ENCODE measurements around the gene ABHD17A. TPM values are rescaled to one million over a fixed set of nuclear protein-coding genes. Genes with fewer than 3 reads are reported as not detected.

Gene ABHD17A
- total and polyA plus RNA-seq, 9 of the 15 experiments (the other 6 are each of a cell fraction or from before 2014, with no cell fraction given): 0.04 to 135 (median 21.8) TPM; not detected in 1

- TF ChIP-seq ZNF431 (CRISPR knock-in tag; IDR thresholded peaks at IDR 0.05) (no peak), ZNF239 (CRISPR knock-in tag; IDR thresholded peaks at IDR 0.05) (no peak), ZBTB2 (IDR thresholded peaks at IDR 0.05) (no peak), TEAD1 (CRISPR knock-in tag; IDR thresholded peaks at IDR 0.05) (no peak), HNRNPUL1 (IDR thresholded peaks at IDR 0.05; ENCODE audit: low read length) (no peak), POLR2A (conservative IDR thresholded peaks at IDR 0.05) (peak; percentile 58; the same call in 1 of the 2 replicates), CHCHD3 (CRISPR knock-in tag; IDR thresholded peaks at IDR 0.05) (no peak), RBBP5 (IDR thresholded peaks at IDR 0.05; ENCODE audit: borderline replicate concordance, insufficient read depth, low read length, poor library complexity, severe bottlenecking) (peak; percentile 39), ZNF395 (CRISPR knock-in tag; IDR thresholded peaks at IDR 0.05) (peak; percentile 80; the same call in 1 of the 2 replicates), ZNF644 (tag; IDR thresholded peaks at IDR 0.05; ENCODE audit: low read depth) (no peak), ZNF780A (CRISPR knock-in tag; IDR thresholded peaks at IDR 0.05) (no peak), HIVEP1 (CRISPR knock-in tag; IDR thresholded peaks at IDR 0.05) (no peak), STAT6 (CRISPR knock-in tag; IDR thresholded peaks at IDR 0.05) (no peak), CHD4 (IDR thresholded peaks at IDR 0.05; ENCODE audit: insufficient read depth, insufficient replicate concordance, low read depth, low read length, poor library complexity, severe bottlenecking) (no peak), CREBBP (IDR thresholded peaks at IDR 0.05; ENCODE audit: low read depth, low read length) (no peak), HDAC1 (IDR thresholded peaks at IDR 0.05) (peak; percentile 22 to 76; a peak in 2 of 4 replicates), MED1 (CRISPR knock-in tag; IDR thresholded peaks at IDR 0.05; ENCODE audit: borderline replicate concordance) (no peak), DLX4 (CRISPR knock-in tag; IDR thresholded peaks at IDR 0.05) (no peak), ZBTB9 (CRISPR knock-in tag; IDR thresholded peaks at IDR 0.05) (no peak)
Measured at GRCh38 chr19:1862424-1863327, 22.6 kb downstream of the ABHD17A start (continued).

Measured in K562 (cell line).